Activated gamma-delta T cell treated with Interleukin-2 at 50 U/mL for 16 hours (primary cell): ENCODE results near the gene CLPSL2.

ENCODE experiments used
- DNase-seq: peaks from one replicate; pipeline ENCODE4 v3.0.0-alpha.2; 2020

CLPSL2 gene

DNA sequence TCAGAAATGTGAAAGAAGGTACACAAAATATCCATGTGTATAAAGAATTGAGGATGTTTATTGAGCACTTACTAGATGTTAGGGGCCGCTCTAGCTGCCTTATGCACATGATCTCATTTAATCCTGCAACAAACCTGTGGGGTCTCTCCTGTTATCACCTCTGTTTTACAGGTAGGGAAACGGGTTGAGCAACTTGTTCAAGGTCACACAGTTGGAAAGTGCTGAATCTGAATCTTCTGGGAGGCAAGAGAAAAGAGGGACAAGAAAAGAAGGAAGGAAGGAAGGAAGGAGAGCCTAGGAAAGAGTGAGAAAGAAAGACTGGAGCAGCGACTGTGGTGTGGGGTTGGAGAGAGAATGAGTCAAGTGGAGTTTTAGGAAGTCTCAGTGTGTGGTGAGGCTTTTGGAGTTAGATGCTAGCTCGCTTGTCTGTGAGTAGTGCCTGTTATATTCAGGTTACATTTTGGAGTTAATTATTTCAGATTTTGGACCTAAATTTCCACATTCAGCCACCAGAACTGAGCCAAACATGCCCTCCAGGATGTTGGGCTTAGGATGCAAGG, 12.1 kb downstream of the CLPSL2 start:
- DNase-seq: no peak

- DNase-seq: no peak
Observed at GRCh38 chr6:35790683-35791082, 14.3 kb downstream of the CLPSL2 start.

- no peak for DNase-seq
Observed at GRCh38 chr6:35794536-35795452, 18.4 kb downstream of the CLPSL2 start.

GRCh38 chr6:35795453-35796071, 19.2 kb downstream of the CLPSL2 start:
- no peak for DNase-seq

- DNase-seq: no peak
Observed at GRCh38 chr6:35796236-35796635, 19.8 kb downstream of the CLPSL2 start.

DNA sequence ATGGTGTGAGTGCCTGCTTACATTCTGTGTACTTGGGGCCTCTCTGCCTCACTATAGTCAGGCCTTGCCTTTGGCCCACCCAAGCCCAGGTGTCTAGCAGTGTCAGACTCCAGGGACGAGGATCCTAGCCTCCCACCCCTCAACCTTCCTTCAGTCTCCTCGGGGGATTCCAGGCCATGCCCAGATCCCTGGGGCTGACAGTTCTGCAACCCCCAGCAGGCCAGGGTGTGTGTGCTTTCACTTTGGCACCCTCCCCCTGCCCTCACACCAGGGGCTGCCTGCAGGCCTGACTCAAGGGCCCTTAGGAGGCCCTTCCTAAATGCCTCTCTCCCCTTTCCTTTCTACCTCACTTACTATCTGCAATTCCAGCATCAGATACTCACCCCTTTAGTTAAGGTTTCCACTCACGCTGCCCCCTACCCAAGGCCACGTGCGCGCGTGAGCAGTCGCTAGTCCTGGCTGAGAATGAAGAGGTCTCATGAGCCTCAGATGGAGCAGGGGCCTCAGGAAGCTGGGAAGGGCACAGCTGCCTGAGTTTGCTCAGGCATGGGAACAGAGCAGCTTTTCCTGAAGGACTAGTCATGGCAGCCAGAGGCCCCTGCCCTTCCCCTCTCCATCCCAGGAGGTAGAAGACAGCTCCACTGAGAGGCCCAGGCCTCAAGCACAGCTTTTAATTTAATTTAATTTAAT, 21.6 kb downstream of the CLPSL2 start:
- no peak for DNase-seq

DNA sequence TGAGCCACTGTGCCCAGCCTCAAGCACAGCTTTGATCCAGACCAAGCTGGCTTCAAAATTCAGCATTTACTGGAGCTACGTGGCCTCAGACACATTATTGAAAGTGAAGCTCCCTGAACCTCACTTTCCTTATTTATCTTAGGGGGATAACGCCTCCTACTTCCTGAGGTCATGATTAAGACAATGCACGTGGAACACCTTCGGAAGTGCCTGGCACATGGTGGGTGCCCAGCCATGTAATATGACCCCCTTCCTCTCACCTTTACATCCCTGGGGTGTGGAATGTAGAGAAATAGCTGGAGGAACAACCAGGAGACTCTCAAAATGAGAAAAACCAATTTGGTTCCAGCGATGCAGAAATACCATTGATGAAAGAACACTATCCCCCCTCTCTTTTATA, 22.3 kb downstream of the CLPSL2 start:
- DNase-seq: no peak

GRCh38 chr6:35801148-35801547, 24.8 kb downstream of the CLPSL2 start:
- no peak for DNase-seq

GRCh38 chr6:35804996-35805736, 28.8 kb downstream of the CLPSL2 start, which contains the start of gene LHFPL5:
TSS of gene LHFPL5 (plus strand) at chr6:35805352. CDS start at chr6:35805671, 319 bp downstream.
- DNase-seq: peak; percentile 33

DNA sequence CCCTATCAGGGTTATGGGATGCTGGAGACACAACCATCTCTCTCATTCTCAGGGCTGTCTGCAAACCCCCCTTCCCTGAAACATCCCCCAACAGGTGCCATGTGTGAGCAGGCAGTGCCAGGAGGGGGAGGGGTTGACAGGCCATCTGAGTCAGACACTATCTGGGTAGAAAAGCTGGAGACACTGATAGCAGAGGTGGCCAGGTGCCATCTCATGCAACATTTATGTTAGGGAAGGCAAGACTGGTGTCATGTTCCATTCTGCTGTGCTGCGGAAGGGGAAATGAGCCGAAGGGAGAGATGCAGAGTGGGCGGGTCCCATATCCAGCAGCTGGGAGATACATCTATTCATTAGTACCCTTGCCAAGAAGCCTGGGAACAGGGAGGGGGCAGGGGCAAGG, 32.3 kb downstream of the CLPSL2 start:
- no peak for DNase-seq

GRCh38 chr6:35809809-35810208, 33.4 kb downstream of the CLPSL2 start:
- no peak for DNase-seq

DNA sequence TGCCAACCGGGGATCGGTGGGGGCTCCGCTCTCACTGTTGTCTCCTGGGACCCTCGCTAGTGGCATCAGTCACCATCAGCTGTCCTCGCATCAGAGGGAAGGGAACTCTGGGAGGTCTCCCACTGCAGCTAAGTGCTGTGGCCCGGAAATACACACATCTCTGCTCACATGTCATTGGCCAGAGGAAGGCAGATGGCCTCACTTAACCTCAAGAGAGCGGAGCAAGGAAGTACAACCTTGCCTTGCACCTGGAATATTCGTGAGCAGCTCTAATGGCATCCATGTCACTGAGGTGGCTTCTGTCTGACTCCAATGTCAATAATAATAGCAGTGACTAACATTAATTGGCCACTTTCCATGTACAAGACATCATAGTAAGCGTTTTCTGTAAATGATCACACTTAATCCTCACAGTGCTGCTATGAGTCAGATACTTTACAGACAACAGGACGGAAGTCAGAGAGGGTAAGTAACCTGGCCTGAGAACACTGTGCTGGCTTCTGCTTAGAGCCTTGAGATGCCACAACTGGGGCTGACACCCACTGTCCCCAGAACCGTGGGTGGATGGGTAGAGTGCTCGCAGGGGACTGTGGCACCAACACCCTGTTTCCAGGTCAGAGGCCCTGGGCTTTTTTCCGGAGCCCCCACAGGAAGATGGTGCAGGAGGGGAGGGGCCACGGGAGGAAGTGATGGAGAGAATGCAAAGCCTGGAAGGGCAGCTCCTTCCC, 34.7 kb downstream of the CLPSL2 start:
- no peak for DNase-seq

GRCh38 chr6:35811699-35811995, 35.2 kb downstream of the CLPSL2 start:
- DNase-seq: no peak

DNA sequence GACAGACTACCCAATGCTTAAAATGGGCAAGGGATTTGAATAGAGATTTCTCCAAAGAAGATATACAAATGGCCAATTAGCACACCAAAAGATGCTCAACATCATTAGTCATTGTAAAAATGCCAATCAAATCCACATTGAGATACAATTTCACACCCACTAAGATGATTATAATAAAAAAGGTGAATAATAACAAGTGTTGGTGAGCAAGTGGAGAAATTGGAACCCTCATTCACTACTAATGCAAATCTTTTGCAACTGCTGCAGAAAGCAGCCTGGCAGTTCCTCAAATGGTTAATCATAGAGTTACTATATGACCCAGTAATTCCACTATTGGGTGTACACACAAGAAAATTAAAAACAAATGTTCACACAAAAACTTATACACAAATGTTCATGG, 41.1 kb downstream of the CLPSL2 start:
- DNase-seq: no peak

DNA sequence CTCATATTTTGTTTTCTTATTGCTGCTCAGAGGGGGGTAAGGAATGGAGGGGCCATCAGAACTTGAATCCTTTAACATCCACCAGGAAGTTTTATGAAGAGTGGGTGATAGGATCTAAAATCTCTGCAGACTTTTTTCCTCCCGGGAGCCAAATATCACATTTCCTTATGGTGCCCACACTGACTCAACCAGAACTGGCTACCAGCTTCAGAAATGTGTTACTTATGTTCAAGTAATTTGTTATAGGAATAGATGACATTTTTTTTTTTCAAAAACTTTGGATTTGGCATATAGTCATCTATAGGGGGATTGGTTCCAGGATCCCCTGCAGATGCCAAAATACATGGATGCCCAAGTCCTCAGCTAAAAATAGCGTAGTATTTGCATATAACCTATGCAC, 47.2 kb downstream of the CLPSL2 start:
- no peak for DNase-seq

- DNase-seq: no peak
Observed at GRCh38 chr6:35824552-35825192, 48.3 kb downstream of the CLPSL2 start.
